ENCODE data around the gene CLIC4. TPM values are rescaled to one million over a fixed set of nuclear protein-coding genes. Genes with fewer than 3 reads are reported as not detected.
A peak's percentile ranks its signal among the peaks of the same experiment; 100 is the strongest.
"Not testable (repeated sequence)": the region's sequence is repeated elsewhere in the genome, so short reads cannot be mapped to it uniquely, and the experiment has no call there.

The CLIC4 gene
- total RNA-seq, 4 donors from 2014 or later: 17.3 to 63.5 (median 32.6) TPM

- no peaks in the 10 kb centered on the region for H3K9me3 ChIP-seq
- TF ChIP-seq, protein P1, sequence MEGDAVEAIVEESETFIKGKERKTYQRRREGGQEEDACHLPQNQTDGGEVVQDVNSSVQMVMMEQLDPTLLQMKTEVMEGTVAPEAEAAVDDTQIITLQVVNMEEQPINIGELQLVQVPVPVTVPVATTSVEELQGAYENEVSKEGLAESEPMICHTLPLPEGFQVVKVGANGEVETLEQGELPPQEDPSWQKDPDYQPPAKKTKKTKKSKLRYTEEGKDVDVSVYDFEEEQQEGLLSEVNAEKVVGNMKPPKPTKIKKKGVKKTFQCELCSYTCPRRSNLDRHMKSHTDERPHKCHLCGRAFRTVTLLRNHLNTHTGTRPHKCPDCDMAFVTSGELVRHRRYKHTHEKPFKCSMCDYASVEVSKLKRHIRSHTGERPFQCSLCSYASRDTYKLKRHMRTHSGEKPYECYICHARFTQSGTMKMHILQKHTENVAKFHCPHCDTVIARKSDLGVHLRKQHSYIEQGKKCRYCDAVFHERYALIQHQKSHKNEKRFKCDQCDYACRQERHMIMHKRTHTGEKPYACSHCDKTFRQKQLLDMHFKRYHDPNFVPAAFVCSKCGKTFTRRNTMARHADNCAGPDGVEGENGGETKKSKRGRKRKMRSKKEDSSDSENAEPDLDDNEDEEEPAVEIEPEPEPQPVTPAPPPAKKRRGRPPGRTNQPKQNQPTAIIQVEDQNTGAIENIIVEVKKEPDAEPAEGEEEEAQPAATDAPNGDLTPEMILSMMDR (IDR thresholded peaks at IDR 0.05): no peak
- no peak for TF ChIP-seq POLR2A (IDR thresholded peaks at IDR 0.05)
- H3K4me1 ChIP-seq: no peaks in the 10 kb centered on the region
- H3K27ac ChIP-seq: peak overlapping the region in 1 of 4 donors; percentile 35
- H3K27me3 ChIP-seq: no peaks in the 10 kb centered on the region
- no peak overlapping the region for H3K4me3 ChIP-seq
- no peak for DNase-seq
- no peaks in the 10 kb centered on the region for H3K36me3 ChIP-seq
These were observed 50.0 kb downstream of the CLIC4 start for GRCh38 chr1:24795236-24795635.

DNA sequence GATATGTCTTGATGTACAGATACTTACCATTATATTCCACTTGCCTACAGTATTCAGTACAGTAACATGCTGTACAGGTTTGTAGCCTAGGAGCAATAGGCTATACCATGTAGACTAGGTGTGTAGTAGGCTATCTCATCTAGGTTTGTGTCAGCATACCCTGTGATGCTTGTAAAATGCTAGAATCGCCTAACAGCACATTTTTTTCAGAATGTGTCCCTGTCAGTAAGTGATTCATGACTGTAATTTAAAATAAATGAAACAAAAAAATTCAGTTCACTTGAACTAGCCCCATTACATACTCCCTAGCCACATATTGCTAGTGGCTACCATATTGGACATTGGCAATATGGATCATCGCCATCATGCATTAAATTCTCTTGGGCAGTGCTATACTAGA lies 51.3 kb downstream of the CLIC4 start:
- Histone ChIP-seq H3K4me3 (no peak overlapping the region), H3K4me1 (no peaks in the 10 kb centered on the region), H3K9me3 (no peaks in the 10 kb centered on the region), H3K36me3 (no peaks in the 10 kb centered on the region), H3K27me3 (no peaks in the 10 kb centered on the region), H3K27ac (no peak overlapping the region)
- DNase-seq: no peak
- TF ChIP-seq POLR2A (IDR thresholded peaks at IDR 0.05): no peak
- TF ChIP-seq, protein P1 (IDR thresholded peaks at IDR 0.05): no peak

- H3K4me1 ChIP-seq, H3K9me3 ChIP-seq, DNase-seq, H3K4me3 ChIP-seq, H3K27me3 ChIP-seq, H3K36me3 ChIP-seq, H3K27ac ChIP-seq: not testable (repeated sequence)
These were observed 54.0 kb downstream of the CLIC4 start for GRCh38 chr1:24799242-24799641.

GRCh38 chr1:24801176-24801575 lies 55.9 kb downstream of the CLIC4 start:
- no peak for TF ChIP-seq POLR2A (IDR thresholded peaks at IDR 0.05)
- TF ChIP-seq, protein P1 (IDR thresholded peaks at IDR 0.05): no peak
- Histone ChIP-seq H3K4me1 (peaks cover 0 to 5% (median 0%) of the 10 kb centered on the region in 4 donors), H3K4me3 (no peak overlapping the region), H3K27ac (no peak overlapping the region), H3K27me3 (no peaks in the 10 kb centered on the region), H3K9me3 (no peaks in the 10 kb centered on the region), H3K36me3 (no peaks in the 10 kb centered on the region)
- DNase-seq: no peak

GRCh38 chr1:24803220-24803619 lies 58.0 kb downstream of the CLIC4 start:
- Histone ChIP-seq H3K4me1 (peaks cover 0 to 7% (median 0%) of the 10 kb centered on the region in 4 donors), H3K9me3 (no peaks in the 10 kb centered on the region), H3K36me3 (no peaks in the 10 kb centered on the region), H3K4me3 (no peak overlapping the region), H3K27ac (peak overlapping the region in 1 of 4 donors; percentile 6), H3K27me3 (no peaks in the 10 kb centered on the region)
- DNase-seq: no peak
- no peak for TF ChIP-seq POLR2A (IDR thresholded peaks at IDR 0.05)
- TF ChIP-seq, protein P1 (IDR thresholded peaks at IDR 0.05): no peak

- Histone ChIP-seq H3K4me3 (no peak overlapping the region), H3K27me3 (no peaks in the 10 kb centered on the region), H3K27ac (no peak overlapping the region), H3K9me3 (no peaks in the 10 kb centered on the region), H3K36me3 (no peaks in the 10 kb centered on the region), H3K4me1 (peaks cover 0 to 7% (median 0%) of the 10 kb centered on the region in 4 donors)
- no peak for DNase-seq
- TF ChIP-seq POLR2A (IDR thresholded peaks at IDR 0.05): no peak
- TF ChIP-seq, protein P1 (IDR thresholded peaks at IDR 0.05): no peak
These were observed 58.8 kb downstream of the CLIC4 start for GRCh38 chr1:24803987-24804530.

Measured in Peyer's patch (tissue), 4 donors.